ENCODE data around the gene PIGH.
"Not testable (repeated sequence)": the region's sequence is repeated elsewhere in the genome, so short reads cannot be mapped to it uniquely, and the experiment has no call there.

The PIGH gene, protein sequence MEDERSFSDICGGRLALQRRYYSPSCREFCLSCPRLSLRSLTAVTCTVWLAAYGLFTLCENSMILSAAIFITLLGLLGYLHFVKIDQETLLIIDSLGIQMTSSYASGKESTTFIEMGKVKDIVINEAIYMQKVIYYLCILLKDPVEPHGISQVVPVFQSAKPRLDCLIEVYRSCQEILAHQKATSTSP

DNA sequence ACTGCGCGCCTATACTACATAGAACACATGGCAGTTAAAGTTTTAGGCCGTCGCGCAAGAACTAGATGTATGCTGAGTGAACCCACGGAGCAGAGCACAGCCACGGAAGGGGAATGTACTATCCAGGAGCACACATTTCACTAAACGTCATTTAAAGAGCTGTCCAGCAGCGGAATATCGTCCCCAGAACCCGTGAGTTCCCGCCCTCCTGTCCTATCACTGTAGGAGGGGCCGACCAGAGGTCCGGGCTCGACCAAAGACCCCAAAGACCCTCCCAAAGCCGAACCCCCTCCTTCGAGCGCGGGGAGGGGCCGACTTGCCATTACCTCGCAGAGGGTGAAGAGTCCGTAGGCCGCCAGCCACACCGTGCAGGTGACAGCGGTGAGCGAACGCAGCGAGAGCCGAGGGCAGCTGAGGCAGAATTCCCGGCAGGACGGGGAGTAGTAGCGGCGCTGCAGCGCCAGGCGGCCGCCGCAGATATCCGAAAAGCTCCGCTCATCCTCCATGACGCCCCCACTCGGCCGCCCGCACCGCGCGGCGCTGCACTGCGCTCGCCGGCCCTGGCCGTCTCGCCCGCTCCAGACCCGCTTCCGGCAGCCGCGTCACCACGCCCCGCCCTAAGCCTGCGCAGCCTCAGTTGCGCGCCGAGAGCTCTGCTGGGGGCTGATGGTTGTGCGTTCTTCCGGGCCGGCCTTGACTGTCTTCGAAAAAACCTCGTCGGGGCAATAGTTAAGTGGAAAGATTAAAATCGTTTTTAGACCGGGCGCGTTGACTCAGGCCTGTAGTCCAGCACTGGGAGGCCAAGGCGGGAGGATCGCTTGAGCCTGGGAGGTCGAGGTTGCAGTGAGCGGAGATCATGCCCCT is at the start of gene PIGH:
Gene PIGH (minus strand): TSS at position 571 of the 864 bp plus-strand sequence. CDS start 65 bp downstream, at position 506.
- DNase-seq, result peak; percentile 85

DNA sequence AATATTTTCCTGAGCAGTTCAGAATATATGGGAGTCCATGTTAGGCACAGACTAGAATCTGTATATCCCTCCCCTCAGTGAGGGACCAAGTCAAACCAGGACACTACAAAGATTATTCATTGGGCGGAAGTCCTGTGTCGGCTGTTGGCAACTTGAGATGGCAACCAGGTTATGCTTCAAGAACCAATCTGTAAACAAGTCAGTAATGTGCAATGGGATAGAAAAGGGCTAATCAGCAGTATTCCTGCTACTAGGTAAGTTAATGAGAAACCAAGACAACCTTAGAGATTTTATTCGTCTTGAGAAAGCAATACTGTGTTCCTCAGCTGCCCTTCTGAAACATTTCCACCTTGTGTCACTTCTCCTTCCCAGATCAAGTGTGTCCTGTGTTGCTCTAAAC is 46.1 kb upstream of the PIGH start:
- no peak for DNase-seq

DNA sequence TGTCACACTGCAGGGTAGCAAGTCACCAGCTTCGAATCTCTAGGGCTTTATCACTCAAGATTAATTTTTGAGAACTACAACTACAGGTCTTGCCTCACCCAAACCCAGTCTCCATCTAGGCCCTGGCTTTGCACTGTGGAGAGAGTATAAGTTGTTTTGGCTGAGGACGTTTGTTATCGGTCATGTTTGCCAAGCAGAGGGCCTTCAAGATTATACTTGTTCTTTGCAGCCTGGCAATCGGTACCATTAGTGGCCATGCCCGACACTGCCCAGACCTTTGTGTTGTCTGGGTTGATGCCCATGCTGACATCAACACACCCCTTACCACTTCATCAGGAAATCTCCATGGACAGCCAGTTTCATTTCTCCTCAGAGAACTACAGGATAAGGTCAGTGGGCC is 45.3 kb upstream of the PIGH start:
- DNase-seq, result no peak

DNA sequence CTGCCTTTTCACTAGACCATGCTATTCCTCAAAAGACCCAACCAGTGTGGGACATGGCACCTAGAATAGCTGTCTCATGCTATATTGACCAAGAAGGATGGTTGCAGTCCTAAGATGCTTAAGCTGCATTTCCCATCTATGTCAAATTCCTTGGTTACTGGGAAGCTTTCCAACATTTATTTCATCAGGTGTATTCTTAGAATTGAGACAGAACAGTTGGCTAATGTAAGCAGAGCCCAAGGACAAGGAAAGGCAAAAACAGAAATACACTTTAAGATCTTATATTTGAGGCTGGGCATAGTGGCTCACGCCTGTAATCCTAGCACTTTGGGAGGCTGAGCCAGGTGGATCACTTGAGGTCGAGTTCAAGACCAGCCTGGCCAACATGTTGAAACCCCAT is 44.4 kb upstream of the PIGH start:
- DNase-seq, result no peak

DNA sequence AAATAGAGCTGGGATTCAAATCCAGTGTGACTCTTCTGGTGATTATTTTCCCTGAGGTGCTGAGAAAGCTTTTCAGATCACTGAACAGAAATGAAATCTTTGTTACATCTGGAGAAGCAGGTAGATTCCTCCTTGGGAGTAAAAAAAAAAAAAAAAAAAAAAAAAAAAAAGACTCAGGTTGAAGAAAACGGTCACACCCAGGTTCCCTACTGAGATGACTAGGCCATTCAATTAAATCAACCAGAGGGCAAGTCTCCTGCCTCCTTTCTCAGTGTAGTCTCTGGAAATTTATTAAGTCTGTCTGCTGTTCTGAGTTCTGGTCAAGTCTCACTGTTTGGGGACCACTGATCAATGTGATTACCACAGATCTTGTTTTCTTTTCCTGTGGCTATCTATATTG is 43.6 kb upstream of the PIGH start:
- DNase-seq, result no peak

DNA sequence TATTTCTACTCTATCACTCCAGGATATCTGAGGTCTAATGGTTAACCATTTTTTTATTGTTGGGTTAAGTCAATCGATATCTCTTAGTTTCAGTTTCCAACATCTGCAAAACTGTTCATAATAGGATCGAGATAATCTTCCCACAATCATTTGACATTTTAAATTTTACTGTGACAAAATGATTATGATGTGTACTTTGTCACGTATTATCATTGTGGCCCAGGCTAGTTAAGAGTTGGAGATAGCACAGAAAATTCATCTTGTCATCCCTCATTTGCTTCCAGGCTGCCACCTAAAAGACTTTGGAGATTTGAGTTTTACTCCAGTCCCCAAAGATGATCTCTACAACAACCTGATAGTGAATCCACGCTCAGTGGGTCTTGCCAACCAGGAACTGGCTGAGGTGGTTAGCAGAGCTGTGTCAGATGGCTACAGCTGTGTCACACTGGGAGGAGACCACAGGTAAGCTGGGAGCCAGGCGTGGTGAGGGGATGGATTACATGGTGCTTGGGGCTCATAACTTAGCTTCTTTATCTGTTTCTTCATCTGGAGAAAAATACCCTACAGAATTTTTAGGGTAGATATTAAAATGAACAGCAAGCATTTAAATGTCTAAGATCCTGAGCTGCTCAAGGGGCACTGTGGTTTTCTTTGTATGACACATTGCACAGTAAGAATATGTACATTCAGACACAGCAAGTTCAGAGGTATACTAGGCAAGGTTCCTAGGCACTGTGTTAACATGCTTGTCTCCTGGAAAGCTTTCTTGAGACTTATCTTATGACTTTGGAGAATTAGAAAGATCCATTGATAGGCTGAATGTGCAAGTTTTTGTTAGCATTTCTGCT is 42.1 kb upstream of the PIGH start:
- no peak for DNase-seq

DNA sequence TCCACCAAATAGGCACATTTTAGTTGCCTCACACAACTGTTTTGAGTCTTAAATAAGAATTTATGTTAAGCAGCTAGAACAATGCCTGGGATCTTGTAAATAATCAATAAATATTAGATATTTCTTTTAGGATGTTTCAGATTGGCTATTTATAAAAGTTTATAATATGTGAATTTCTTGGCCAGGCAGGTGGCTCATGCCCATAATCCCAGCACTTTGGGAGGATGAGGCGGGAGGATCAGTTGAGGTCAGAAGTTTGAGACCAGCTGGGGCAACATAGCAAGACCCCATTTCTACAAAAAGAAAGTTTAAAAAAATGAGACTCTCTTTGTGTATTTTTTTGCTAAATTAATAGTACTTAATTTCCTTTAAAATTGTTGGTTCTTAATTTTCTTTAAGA is 41.4 kb upstream of the PIGH start:
- no peak for DNase-seq

DNA sequence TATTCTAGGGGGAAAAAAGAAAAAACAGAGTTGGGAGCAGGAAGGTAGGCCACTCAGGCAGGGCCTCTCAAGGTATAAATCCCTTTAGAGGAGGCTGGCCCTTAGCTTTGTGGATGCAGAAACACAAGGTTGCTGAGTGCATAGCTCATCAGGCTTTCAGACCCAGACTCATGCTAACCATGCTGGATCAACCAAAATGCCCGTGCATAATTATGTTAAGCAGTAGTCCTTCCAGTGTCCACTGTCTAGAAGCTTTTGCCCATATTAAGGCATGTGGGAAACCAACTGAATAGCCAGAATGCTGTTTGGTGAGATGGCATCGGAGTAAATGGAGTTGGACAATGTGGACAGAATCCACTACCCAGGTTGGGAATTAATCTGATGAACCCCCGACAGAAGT is 38.6 kb upstream of the PIGH start:
- no peak for DNase-seq

DNA sequence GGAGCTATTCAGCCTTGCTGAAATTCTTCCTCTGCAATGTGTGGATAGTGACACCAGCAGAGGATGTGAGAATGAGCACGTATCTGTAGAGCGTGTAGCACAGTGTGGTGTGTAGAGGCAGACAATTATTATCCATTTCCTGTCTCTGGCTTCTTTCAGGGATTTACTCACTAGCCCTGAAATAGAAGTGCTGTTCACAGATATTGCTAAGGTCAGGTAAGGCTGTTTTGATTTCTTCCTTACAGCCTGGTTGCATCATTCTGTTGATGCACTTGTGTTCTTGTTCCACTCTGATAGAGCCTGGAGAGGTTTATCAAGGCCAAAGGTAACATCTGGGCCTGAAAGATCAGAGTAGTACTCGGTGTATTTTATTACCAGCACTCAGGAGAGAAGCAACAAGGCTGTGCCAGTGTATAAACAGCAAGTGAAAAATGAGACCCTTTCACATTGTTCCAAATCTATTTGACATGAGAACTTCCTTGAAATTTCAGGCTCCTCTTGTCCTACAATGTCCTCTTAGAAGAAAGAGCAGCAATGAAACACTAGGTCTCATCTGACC is 36.4 kb upstream of the PIGH start:
- no peak for DNase-seq

DNA sequence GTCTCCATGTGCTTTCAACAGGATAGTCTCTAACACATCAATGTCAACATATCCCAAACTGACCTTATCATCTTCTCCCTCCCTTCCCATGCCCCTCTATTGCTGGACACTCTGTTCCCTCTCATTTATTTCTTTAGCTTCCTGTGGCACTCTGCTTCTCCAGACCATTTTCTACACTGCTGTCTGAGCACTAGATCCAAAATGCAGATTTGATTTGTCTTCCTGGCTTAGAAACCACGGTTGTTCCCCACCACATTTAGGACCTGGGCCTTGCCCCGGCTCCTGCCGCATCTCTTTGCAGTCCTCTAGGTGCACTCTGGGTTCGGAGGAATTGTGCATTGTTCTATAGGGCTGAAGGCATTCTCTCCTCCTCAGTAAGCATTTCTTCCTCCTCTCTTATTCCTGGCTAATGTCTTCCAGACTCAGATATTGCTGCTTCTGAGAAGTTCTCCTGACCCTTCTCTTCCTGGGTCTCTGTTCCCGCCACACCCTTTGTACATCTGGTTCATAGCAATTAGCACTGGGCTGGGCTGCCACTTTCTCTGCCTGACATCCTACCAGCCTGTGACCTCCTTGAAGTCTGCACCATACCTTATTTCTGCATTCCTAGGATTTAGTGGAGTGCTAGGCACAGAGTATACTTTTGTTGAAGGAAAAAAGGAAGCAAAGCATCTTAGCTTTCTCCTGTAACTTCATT is 33.5 kb upstream of the PIGH start:
- DNase-seq, result no peak

DNA sequence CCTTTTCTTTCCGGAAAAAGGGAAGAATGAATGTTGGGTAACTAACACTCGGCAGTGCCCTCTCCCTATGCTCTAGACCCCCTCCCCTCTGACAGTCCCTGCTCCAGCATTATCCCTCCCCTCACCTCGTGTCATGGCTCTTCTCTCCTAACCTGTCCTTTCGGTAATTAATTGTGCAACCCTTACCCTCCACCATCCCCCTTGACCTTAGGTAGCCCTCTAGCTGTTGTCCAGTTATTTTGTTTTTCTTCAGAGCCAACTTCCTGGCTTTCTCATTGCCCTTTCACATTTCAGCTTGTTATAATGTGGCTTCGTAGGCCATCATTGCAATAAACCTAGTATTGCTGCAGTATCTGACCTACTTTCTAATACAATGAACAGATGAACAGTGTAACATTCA is 30.9 kb upstream of the PIGH start:
- no peak for DNase-seq

DNA sequence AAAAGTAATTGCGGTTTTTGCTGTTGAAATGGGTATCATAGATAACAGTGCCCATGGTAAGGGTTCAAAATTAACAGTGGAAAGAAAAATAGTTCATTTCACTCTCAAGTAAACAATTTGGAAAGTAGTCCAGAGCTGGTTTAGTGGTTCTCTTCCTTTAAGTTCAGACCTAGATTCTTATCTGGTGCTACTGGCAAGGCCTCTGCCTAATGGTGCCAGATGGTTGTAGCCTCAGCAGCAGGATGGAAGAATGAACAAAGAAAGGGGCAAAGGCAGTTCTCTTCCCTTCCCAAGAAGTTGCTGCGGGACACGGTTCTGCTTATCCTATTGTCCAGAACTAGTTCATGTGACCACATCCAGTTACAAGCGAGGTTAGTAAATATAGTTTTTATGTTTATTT is 30.1 kb upstream of the PIGH start:
- DNase-seq, result no peak

DNA sequence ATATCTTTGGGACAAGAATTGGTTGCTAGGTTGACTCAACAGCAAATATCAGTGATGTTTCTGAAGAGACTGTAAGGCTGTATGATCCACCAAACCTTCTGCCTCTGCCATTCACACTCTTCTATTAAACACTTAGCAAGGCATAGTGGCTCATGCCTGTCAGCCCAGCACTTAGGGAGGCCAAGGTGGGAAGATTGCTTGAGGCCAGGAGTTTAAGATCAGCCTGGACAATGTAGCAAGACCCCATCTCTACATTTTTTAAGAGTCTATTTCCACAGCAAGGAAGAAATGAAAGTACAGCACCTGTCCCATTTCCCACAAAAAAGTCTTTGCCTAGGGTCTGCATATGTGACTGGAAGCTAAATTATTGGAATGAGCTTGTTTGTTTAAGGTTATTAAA is 27.5 kb upstream of the PIGH start:
- DNase-seq, result no peak

DNA sequence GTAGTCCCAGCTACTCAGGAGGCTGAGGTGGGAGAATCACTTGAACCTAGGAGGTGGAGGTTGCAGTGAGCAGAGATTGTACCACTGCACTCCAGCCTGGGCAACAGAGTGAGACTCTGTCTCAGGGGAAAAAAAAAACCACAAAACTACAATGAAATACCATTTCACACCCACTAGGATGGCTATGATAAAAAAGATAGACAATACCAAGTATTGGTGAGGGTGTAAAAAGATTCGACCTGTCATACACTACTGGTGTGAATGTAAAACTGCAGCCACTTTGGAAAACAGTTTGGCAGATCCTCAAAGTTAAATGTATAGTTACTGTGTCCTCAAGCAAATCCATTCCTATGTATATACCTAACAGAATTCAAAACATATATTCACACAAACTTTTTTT is 26.1 kb upstream of the PIGH start:
- not testable (repeated sequence) for DNase-seq

DNA sequence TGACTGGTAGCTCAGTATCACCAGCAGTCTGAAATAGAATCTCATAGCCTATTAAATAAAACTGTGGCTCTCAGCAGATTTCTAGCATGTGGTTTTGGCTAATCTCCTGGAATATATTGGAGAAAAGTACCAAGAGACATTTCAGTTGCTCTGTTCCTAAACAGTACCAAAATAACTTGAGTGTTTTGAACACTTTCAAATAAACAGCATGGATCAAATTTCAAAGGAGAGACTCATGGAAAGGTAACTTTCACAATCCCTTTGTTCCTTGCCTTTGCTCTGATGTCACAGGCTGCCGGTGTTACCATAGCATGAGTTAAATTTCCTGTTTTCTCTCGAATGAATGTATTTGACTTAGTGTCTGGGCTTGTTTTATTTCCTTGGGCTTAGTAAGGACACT is 23.0 kb upstream of the PIGH start:
- DNase-seq, result no peak

DNA sequence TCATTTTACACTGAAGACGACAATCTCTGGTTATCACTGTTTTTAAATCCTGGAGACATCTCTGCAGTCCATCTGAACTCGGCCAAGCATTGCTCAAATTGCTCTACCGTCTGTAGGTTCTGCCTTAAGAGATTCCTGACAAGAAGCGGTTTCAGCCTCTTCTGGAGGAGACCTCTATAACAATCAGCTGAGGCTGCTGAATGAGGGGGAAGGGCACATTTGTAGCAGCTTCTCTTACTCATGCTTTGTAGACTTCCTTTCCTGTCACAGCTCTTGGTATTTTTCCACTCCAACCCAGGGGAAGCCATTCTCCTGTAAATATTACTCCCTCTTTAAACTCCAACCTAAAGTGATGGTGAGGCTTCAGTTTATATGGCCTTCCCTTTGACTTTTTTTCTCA is 22.6 kb upstream of the PIGH start:
- peak; percentile 28 for DNase-seq

DNA sequence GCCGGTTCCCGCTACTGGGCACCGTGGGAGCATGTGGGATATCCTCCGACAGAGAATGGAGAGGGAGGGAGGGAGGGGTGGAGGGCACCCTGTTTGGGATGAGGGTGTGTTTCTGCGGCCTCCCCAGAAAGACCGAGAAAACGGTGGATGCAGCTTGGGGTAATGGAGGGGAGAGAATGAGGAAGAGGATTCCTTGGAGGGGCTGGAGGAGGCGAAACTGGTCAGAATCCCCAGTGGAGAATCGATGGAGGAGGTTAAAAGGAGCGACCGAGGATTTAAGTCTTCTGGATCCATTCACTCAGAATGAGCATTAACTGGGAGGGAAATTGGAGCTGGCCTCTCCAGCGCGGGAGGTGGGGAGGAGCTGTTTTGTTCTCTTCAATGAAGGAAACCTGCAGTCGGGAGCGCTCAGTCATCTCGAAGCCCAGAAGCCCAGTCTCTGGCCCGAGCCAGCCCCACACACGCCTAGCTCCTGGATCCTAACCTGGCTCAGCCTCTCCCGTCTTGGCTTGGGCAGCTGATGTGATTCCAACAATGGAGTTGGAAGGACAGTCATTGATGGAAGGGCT is 20.2 kb upstream of the PIGH start:
- no peak for DNase-seq

DNA sequence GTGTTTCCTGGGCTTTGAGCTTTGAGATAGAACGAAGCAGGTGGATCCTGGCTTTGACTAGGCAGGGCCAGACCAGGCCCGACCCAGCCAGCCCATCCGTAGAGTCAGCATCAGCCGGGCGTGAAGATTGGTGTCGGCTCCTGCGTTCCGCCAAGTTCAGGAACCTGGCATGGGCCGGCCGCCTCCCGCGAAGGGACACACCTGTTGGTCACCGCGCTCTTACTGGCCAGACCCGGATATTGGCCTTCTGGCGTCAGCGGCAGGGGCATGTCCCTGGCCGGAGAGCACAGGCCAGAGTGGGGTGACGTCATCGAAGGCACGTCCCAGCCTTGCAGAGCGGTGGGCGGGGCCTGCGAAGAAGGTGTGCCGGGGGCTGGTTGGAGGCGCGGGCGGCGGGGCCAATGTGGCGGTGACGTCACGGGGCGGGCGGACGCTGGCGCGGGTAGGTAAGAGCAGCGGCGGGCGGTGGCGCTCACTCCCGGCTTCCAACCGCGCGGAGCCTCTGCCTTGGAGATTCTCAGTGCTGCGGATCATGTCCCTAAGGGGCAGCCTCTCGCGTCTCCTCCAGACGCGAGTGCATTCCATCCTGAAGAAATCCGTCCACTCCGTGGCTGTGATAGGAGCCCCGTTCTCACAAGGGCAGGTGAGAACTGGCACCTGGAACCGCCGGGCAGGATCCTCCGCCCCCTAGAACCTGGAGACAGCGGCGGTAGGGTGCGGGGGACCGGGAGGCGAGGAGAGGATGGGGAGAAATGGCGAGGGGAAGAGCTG is 19.6 kb upstream of the PIGH start, which contains the start of gene ARG2:
Gene ARG2 (plus strand): TSS at position 475 of the 771 bp plus-strand sequence. CDS start 58 bp downstream, at position 533.
- DNase-seq, result peak; percentile 82

DNA sequence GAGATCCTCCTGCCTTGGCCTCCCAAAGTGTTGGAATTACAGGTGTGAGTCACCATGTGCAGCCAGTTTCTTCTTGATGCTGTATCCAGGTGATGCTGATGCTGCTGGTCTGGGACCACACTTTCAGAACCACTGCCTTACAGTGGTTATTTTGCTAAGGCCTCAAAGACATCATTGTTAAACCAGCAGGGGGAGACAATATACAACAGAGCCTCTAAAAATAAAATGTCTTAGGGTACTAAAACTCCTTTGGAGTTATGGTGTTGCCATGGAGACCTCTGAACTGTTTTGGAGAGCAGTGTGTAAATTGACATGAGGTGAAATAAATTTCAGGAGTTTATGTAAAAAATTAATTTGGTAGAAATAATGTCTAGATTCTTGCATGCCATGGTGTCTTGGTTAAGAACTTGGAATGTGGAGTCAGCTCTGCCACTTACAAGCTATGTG is 18.6 kb upstream of the PIGH start:
- peak; percentile 76 for DNase-seq

DNA sequence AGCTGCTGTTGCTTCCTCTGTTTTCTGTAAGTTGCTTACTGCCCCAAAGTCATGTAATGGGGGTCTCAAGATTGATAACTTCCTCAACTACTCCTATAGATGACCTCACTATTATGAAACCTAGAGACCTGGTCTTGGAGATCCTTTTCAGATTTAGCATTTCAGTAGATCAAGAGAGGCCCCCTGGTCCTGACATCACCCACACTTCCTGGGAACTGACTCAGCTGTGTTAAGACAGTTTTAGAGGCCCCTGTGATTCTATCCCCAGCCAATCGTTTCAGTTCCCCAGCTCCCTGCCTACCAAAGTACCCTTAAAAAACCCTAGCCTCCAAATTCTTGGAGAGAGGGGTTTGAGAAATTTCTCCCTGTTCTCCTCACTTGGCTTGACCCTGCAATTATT is 10.4 kb upstream of the PIGH start:
- DNase-seq, result peak; percentile 16

DNA sequence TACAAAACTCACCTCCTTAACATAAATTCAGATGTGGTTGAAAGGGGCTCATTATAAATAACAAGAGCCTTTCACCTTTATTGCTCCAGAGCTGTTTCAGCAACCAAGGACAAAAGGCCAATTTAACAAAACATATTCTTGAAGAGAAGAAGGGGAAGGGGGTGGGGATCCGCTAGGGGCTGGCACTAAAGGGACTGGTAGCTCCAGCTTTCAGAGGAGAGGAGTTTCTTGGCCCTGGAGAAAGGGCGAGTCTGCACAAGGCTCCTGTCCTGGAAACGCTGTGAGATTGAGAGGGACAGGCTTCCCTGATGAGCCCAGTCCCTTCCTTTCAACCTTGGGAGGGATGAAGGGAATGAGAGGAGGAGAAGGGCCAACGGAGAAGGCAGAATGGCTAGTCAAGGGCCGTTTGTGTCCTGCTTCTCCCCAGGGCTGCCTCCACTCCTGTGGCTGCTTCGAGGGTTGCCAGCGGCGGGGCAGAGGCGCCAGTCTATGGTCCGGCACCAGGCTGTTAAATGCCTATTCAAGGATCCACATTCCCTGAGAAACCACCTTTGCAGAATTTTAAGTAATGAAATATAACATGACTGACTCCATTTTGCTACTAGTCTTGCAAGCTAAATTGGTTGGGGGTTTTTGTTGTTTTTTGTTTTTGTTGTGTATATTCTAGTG is 9.7 kb upstream of the PIGH start:
- DNase-seq, result no peak

All from MV-4-11 (cell line).